Measurements from ENCODE around the gene SSTR5.
"Not testable (repeated sequence)": the region's sequence is repeated elsewhere in the genome, so short reads cannot be mapped to it uniquely, and the experiment has no call there.

The SSTR5 gene

GRCh38 chr16:1080801-1081733 lies 8.5 kb downstream of the SSTR5 start:
- no peaks in the 10 kb centered on the region for H3K4me1 Mint-ChIP-seq (ENCODE audit: low read depth)
- no peaks in the 10 kb centered on the region for H3K36me3 Mint-ChIP-seq (ENCODE audit: low read depth)
- H3K27ac Mint-ChIP-seq, result no peak overlapping the region
- H3K27me3 Mint-ChIP-seq (ENCODE audit: low read depth), result peaks cover 5% of the 10 kb centered on the region
- H3K9me3 Mint-ChIP-seq, result peaks cover 10% of the 10 kb centered on the region
- no peak overlapping the region for H3K4me3 Mint-ChIP-seq

DNA sequence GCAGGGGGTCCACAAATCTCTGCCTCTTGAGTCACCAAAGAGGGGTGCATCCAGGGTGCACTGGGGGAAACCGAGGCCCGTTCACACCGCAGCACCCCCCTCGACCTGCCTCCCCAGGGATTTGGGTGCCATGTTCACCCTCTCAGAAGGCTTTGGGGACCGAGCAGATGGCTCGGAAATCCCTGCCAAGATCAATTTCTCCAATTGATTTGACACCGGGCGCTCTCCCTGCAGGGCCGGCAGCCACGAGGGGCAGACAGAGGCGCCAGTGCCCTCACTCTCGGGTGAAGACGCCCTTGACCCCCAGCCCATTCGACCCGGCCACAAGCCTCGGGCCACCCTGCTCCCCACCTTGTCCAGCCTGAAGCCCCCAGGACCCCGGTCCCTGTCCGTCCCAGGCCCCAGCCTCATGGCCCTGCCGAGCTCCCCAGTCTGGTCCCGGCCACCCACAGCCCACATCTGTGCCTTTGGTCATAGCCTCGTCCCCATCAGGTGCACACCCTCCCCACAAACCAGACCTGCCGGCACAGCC lies 9.3 kb downstream of the SSTR5 start:
- H3K27me3 Mint-ChIP-seq (ENCODE audit: low read depth), result peaks cover under 1% of the 10 kb centered on the region
- H3K4me1 Mint-ChIP-seq (ENCODE audit: low read depth), result no peaks in the 10 kb centered on the region
- no peaks in the 10 kb centered on the region for H3K36me3 Mint-ChIP-seq (ENCODE audit: low read depth)
- no peak overlapping the region for H3K4me3 Mint-ChIP-seq
- no peak overlapping the region for H3K27ac Mint-ChIP-seq
- peaks cover 10% of the 10 kb centered on the region for H3K9me3 Mint-ChIP-seq

GRCh38 chr16:1082266-1082951 lies 9.9 kb downstream of the SSTR5 start:
- Mint-ChIP-seq H3K27ac (no peak overlapping the region), H3K4me3 (no peak overlapping the region), H3K36me3 (ENCODE audit: low read depth) (no peaks in the 10 kb centered on the region), H3K9me3 (peaks cover 10% of the 10 kb centered on the region), H3K27me3 (ENCODE audit: low read depth) (no peaks in the 10 kb centered on the region), H3K4me1 (ENCODE audit: low read depth) (no peaks in the 10 kb centered on the region)

- no peak overlapping the region for H3K4me3 Mint-ChIP-seq
- H3K27me3 Mint-ChIP-seq (ENCODE audit: low read depth), result no peaks in the 10 kb centered on the region
- H3K36me3 Mint-ChIP-seq (ENCODE audit: low read depth), result no peaks in the 10 kb centered on the region
- H3K9me3 Mint-ChIP-seq, result peaks cover 10% of the 10 kb centered on the region
- H3K27ac Mint-ChIP-seq, result no peak overlapping the region
- H3K4me1 Mint-ChIP-seq (ENCODE audit: low read depth), result no peaks in the 10 kb centered on the region
Measured at GRCh38 chr16:1082952-1083675, 10.6 kb downstream of the SSTR5 start.

GRCh38 chr16:1084971-1085370 lies 12.4 kb downstream of the SSTR5 start:
- H3K4me1 Mint-ChIP-seq (ENCODE audit: low read depth), result no peaks in the 10 kb centered on the region
- no peak overlapping the region for H3K4me3 Mint-ChIP-seq
- H3K9me3 Mint-ChIP-seq, result peaks cover 10% of the 10 kb centered on the region
- H3K36me3 Mint-ChIP-seq (ENCODE audit: low read depth), result no peaks in the 10 kb centered on the region
- no peak overlapping the region for H3K27ac Mint-ChIP-seq
- H3K27me3 Mint-ChIP-seq (ENCODE audit: low read depth), result no peaks in the 10 kb centered on the region

DNA sequence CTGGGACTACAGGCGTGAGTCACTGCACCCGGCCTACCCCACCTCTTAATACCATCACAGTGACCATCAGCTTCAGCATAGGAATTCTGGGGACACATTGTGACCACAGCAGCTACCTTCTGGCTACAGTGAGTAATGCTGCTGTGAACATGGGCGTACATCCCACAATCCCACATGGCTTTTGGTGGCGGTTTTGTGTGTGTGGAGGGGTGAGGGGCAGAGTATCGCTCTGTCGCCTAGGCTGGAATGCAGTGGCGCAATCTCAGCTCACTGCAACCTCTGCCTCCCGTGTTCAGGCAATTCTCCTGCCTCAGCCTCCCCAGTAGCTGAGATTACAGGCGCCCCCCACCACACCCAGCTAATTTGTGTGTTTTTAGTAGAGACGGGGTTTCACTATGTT lies 13.9 kb downstream of the SSTR5 start:
- not testable (repeated sequence) for H3K27me3 Mint-ChIP-seq (ENCODE audit: low read depth); H3K4me1 Mint-ChIP-seq (ENCODE audit: low read depth); H3K36me3 Mint-ChIP-seq (ENCODE audit: low read depth); H3K27ac Mint-ChIP-seq; H3K4me3 Mint-ChIP-seq
- H3K9me3 Mint-ChIP-seq, result peaks cover 10% of the 10 kb centered on the region

- Mint-ChIP-seq H3K9me3 (peaks cover 14% of the 10 kb centered on the region), H3K27ac (no peak overlapping the region), H3K27me3 (ENCODE audit: low read depth) (no peaks in the 10 kb centered on the region), H3K4me3 (no peak overlapping the region), H3K36me3 (ENCODE audit: low read depth) (no peaks in the 10 kb centered on the region), H3K4me1 (ENCODE audit: low read depth) (no peaks in the 10 kb centered on the region)
Measured at GRCh38 chr16:1088295-1089170, 16.0 kb downstream of the SSTR5 start.

DNA sequence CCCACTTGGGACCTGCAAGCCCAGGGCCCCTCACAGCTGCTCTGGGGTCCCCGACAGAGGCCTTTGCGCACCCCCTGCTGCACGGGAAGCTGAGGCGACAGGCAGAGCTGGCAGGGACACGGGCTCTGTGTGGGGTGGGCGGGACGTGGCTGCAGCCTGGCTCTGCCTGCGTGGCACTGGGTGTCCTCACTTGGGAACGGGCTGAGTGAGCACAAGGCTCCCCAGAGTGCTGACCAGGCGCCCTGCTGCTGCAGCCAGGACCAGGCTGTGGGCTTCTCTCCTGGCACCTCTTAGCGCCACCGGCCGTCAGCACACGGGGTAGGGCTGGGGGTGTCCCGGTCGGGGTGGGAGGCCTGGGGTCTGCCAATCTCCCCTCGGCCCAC lies 16.9 kb downstream of the SSTR5 start:
- H3K27me3 Mint-ChIP-seq (ENCODE audit: low read depth), result no peaks in the 10 kb centered on the region
- no peak overlapping the region for H3K4me3 Mint-ChIP-seq
- H3K36me3 Mint-ChIP-seq (ENCODE audit: low read depth), result no peaks in the 10 kb centered on the region
- no peaks in the 10 kb centered on the region for H3K4me1 Mint-ChIP-seq (ENCODE audit: low read depth)
- peaks cover 14% of the 10 kb centered on the region for H3K9me3 Mint-ChIP-seq
- no peak overlapping the region for H3K27ac Mint-ChIP-seq

DNA sequence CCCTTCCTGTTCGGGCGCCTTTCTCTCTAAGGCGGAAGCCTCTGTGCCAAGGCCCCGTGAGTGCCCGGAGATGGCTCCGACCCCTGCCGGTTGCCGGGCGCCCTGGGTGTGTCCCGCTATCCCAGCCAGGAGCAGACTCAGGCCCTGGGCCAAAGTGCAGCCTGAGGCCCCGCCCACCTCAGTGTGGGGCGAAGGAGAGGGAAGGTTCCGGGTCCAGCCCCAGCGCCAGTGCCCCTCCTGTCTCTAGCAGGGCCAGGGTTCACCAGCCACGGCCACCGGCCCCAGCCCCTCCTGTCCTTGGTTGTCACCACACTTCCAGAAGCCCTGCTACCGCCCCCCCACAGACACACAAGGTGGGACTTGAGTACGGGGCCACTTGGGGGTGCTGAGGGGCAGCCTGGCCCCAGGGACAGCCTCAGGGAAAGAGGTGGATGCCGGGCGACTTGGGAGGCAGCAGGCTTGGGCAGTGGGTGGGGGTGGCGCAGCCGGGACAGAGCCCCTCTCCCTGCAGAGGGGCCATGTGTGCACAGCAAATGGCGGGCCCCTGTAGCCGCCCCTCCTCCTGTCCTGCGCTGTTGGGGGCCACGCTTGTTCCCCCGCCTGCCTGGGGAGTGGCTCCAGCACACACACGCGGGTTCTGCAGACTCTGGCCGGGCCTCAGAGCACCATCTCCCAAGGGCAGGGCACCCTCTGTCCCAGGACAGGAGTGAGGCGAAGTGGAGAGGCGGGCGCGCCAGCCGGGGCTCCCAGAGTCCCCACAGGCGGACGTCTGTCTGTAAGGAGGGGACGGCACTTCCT lies 17.5 kb downstream of the SSTR5 start:
- no peak overlapping the region for H3K4me3 Mint-ChIP-seq
- H3K9me3 Mint-ChIP-seq, result peaks cover 12% of the 10 kb centered on the region
- H3K36me3 Mint-ChIP-seq (ENCODE audit: low read depth), result no peaks in the 10 kb centered on the region
- H3K4me1 Mint-ChIP-seq (ENCODE audit: low read depth), result no peaks in the 10 kb centered on the region
- no peak overlapping the region for H3K27ac Mint-ChIP-seq
- H3K27me3 Mint-ChIP-seq (ENCODE audit: low read depth), result no peaks in the 10 kb centered on the region

DNA sequence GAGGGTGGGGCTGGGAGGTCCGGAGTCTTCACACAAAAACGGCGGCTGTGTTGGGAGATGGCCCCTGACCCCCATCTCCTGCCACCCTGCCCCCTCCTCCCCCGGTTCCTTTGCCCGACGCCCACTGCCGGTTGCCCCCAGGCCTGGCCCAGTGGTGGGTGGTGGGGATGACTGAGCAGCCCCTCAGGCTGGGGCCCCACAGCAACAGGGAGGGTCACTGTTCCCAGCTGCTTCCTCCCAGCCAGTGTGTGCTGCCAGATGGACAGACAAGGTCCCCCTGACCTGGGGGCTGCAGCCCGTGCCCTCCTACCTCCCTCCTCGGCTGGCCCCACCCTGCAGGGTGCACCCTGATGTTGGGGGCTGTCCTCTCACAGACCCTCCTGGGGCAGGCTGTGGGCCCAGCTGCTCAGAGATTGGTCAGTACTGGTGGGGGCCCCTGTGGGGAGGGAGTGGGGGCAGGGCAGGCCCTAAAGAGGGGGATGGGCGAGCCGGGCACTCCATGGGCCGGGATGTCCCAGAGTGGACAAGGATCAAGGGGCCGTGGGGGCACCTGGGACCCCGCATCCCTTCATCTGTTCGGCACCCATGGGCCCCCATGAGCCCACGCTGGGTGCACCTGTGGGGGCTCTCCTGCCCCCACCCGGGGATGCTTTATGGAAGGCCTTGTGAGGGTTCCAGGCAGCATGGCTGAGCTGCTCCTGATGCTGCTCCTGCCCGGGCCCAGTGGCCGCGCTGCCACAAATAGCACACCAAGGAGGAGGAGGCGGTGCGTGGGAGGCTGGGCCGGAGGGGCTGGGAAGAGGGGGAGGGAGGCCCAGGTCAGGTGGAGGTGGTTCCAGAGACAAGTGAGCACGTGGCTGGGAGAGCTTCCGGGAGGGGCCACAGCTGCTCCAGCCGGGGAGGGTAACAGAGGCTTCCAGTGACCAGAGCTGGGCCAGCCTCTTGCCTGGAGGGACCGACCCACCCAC lies 18.4 kb downstream of the SSTR5 start:
- H3K4me1 Mint-ChIP-seq (ENCODE audit: low read depth), result no peaks in the 10 kb centered on the region
- no peaks in the 10 kb centered on the region for H3K36me3 Mint-ChIP-seq (ENCODE audit: low read depth)
- H3K27ac Mint-ChIP-seq, result no peak overlapping the region
- H3K27me3 Mint-ChIP-seq (ENCODE audit: low read depth), result no peaks in the 10 kb centered on the region
- no peak overlapping the region for H3K4me3 Mint-ChIP-seq
- H3K9me3 Mint-ChIP-seq, result peaks cover 3% of the 10 kb centered on the region

DNA sequence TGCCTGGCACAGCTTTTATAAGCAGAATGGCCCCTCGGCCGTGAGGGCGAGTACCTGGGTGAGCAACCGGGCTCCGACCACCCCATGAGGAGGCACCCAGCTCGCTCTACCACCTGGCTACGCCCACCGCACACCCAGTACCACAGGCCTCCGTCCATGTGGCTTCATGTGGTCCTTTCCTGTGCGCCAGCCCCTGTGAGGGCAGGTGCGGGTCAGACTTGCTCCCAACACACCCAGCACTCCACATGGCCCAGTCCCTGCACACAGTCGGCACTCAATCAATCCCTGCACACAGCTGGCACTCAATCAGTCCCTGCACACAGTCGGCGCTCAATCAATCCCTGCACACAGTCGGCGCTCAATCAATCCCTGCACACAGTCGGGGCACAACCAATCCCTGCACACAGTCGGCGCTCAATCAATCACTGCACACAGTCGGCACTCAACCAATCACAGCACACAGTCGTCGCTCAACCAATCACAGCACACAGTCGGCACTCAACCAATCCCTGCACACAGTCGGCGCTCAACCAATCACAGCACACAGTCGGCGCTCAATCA lies 19.5 kb downstream of the SSTR5 start:
- Mint-ChIP-seq H3K4me3 (no peak overlapping the region), H3K27ac (no peak overlapping the region), H3K9me3 (peaks cover 3% of the 10 kb centered on the region), H3K36me3 (ENCODE audit: low read depth) (no peaks in the 10 kb centered on the region), H3K27me3 (ENCODE audit: low read depth) (no peaks in the 10 kb centered on the region), H3K4me1 (ENCODE audit: low read depth) (no peaks in the 10 kb centered on the region)

DNA sequence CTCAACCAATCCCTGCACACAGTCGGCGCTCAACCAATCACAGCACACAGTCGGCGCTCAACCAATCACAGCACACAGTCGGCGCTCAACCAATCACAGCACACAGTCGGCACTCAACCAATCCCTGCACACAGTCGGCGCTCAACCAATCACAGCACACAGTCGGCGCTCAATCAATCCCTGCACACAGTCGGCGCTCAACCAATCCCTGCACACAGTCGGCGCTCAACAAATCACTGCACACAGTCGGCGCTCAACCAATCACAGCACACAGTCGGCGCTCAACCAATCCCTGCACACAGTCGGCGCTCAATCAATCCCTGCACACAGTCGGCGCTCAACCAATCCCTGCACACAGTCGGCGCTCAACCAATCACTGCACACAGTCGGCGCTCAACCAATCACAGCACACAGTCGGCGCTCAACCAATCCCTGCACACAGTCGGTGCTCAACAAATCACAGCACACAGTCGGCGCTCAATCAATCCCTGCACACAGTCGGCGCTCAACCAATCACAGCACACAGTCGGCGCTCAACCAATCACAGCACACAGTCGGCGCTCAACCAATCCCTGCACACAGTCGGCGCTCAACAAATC lies 20.2 kb downstream of the SSTR5 start:
- H3K36me3 Mint-ChIP-seq (ENCODE audit: low read depth); H3K27me3 Mint-ChIP-seq (ENCODE audit: low read depth); H3K9me3 Mint-ChIP-seq; H3K27ac Mint-ChIP-seq; H3K4me1 Mint-ChIP-seq (ENCODE audit: low read depth); H3K4me3 Mint-ChIP-seq: not testable (repeated sequence)

All from T-helper 1 cell treated with Interleukin-12 subunit alpha and Interleukin-12 subunit beta and Interleukin-4 antibody, amounts not matched to agents 30 μg/mL and 1 μg/mL, for 36 hours (primary cell).